Measurements from ENCODE around the gene NMD3. TPM values are rescaled to one million over a fixed set of nuclear protein-coding genes. Genes with fewer than 3 reads are reported as not detected.

The NMD3 gene
- total and polyA plus RNA-seq, 2 of the 4 experiments (the other 2 are of a cell fraction): 33.8 to 95.0 TPM

DNA sequence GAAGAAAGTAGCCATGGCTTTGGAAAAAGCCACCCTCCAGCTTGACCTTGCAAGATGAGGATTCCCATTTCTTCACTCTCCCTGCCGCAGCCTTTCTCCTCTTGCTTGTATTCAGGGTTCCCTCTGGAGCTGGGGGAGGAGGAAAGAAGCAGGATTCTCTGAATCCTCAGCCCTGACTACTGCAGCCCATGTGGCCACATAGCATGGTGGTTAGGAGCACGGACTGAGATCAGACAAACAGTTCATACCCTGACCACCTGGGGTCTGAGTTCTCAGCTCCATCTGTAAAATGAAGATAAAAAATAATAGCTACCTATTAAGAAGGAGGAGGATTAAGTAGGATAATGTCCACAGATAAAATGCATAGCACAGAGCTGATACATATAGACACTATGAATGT is 72.3 kb downstream of the NMD3 start:
- H3K79me1 ChIP-seq (ENCODE audit: low read depth in 1 of 2, low read length in 2 of 2): no peaks in the 10 kb centered on the region
- ChIA-PET CTCF (interaction anchor here (1.7 kb wide), 1 partner anchor 12 kb away, joined by 5 read pairs; no protein-coding TSS in a partner anchor), POLR2A (ENCODE audit: unreplicated experiment) (no interaction called here)
- TF ChIP-seq, protein P1, sequence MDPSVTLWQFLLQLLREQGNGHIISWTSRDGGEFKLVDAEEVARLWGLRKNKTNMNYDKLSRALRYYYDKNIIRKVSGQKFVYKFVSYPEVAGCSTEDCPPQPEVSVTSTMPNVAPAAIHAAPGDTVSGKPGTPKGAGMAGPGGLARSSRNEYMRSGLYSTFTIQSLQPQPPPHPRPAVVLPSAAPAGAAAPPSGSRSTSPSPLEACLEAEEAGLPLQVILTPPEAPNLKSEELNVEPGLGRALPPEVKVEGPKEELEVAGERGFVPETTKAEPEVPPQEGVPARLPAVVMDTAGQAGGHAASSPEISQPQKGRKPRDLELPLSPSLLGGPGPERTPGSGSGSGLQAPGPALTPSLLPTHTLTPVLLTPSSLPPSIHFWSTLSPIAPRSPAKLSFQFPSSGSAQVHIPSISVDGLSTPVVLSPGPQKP (IDR thresholded peaks at IDR 0.05; ENCODE audit: borderline replicate concordance, low read depth, low read length): no peak
- no peak for TF ChIP-seq MAZ (IDR thresholded peaks at IDR 0.05; ENCODE audit: borderline replicate concordance, low read depth, low read length)
- TF ChIP-seq BHLHE40 (IDR thresholded peaks at IDR 0.05; ENCODE audit: low read depth, low read length): no peak
- TF ChIP-seq MAFK (IDR thresholded peaks at IDR 0.05; ENCODE audit: low read depth, low read length): no peak
- TF ChIP-seq FOS (IDR thresholded peaks at IDR 0.05; ENCODE audit: low read depth, low read length): no peak
- TF ChIP-seq NFE2L2 (IDR thresholded peaks at IDR 0.05; ENCODE audit: low read depth, low read length): no peak
- no peak for TF ChIP-seq SMC3 (IDR thresholded peaks at IDR 0.05; ENCODE audit: low read depth, low read length)
- TF ChIP-seq MXI1 (IDR thresholded peaks at IDR 0.05; ENCODE audit: borderline replicate concordance, low read depth, low read length): no peak
- no peak for TF ChIP-seq USF2 (IDR thresholded peaks at IDR 0.05; ENCODE audit: low read depth, low read length)
- no peak for TF ChIP-seq RCOR1 (IDR thresholded peaks at IDR 0.05; ENCODE audit: insufficient replicate concordance, low read length)
- no peak for TF ChIP-seq CEBPB (IDR thresholded peaks at IDR 0.05; ENCODE audit: low read depth, low read length)
- TF ChIP-seq CHD1 (IDR thresholded peaks at IDR 0.05; ENCODE audit: low read depth, low read length): no peak
- no peak for TF ChIP-seq RAD21 (IDR thresholded peaks at IDR 0.05; ENCODE audit: low read length)
- no peak for TF ChIP-seq RFX5 (IDR thresholded peaks at IDR 0.05; ENCODE audit: low read depth, low read length)
- TF ChIP-seq POLR2A (IDR thresholded peaks at IDR 0.05; ENCODE audit: low read depth, low read length): no peak
- TF ChIP-seq, protein P2, sequence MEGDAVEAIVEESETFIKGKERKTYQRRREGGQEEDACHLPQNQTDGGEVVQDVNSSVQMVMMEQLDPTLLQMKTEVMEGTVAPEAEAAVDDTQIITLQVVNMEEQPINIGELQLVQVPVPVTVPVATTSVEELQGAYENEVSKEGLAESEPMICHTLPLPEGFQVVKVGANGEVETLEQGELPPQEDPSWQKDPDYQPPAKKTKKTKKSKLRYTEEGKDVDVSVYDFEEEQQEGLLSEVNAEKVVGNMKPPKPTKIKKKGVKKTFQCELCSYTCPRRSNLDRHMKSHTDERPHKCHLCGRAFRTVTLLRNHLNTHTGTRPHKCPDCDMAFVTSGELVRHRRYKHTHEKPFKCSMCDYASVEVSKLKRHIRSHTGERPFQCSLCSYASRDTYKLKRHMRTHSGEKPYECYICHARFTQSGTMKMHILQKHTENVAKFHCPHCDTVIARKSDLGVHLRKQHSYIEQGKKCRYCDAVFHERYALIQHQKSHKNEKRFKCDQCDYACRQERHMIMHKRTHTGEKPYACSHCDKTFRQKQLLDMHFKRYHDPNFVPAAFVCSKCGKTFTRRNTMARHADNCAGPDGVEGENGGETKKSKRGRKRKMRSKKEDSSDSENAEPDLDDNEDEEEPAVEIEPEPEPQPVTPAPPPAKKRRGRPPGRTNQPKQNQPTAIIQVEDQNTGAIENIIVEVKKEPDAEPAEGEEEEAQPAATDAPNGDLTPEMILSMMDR (conservative IDR thresholded peaks at IDR 0.05; ENCODE audit: low read depth, low read length): no peak
- H2AK5ac ChIP-seq (ENCODE audit: low read depth, low read length): no peak overlapping the region
- no peak for ATAC-seq (ENCODE audit: low read depth)
- no peak overlapping the region for H2BK5ac ChIP-seq (ENCODE audit: low read depth, low read length, poor library complexity, severe bottlenecking)
- in situ Hi-C loops (cut with MboI; ENCODE audit: low sequenced_read_pairs) (no loop called here), intact Hi-C loops (cut with micrococcal nuclease) (no loop called here), dilution Hi-C loops (cut with HindIII; ENCODE audit: low sequenced_read_pairs, unreplicated experiment) (no loop called here)
- H3K14ac ChIP-seq (replicated peaks; ENCODE audit: low read depth, low read length): no peak overlapping the region
- H3K4me2 ChIP-seq (ENCODE audit: low read depth, low read length): no peak overlapping the region
- H3K18ac ChIP-seq (ENCODE audit: low read depth, low read length): no peak overlapping the region
- BruUV-seq (replicated peaks): no TSS peak
- no peak overlapping the region for H2BK20ac ChIP-seq (ENCODE audit: low read depth, low read length)
- H3K27me3 ChIP-seq (ENCODE audit: control insufficient read depth, insufficient read depth, low read length): no peaks in the 10 kb centered on the region
- no peak overlapping the region for H4K8ac ChIP-seq (ENCODE audit: low read depth in 2 of 2, low read length in 2 of 2)
- H4K91ac ChIP-seq (ENCODE audit: insufficient read depth, low read depth, low read length): no peak overlapping the region
- no peaks in the 10 kb centered on the region for H3K4me1 ChIP-seq (ENCODE audit: control insufficient read depth, insufficient read depth, low read length)
- no peak overlapping the region for H2BK120ac ChIP-seq (ENCODE audit: low read depth, low read length)
- H4K5ac ChIP-seq (ENCODE audit: low read depth, low read length): no peak overlapping the region
- no peak overlapping the region for H3K4me3 ChIP-seq (ENCODE audit: insufficient read depth, low read depth, low read length)
- no CpG with 5 or more reads among the region's 2 CpGs for WGBS, 2 experiments (ENCODE audit: extremely low coverage in 2 of 2, insufficient read length in 1 of 2)
- DNase-seq: no peak
- no peaks in the 10 kb centered on the region for H3K36me3 ChIP-seq (ENCODE audit: control insufficient read depth, insufficient read depth, low read length)
- no peaks in the 10 kb centered on the region for H4K20me1 ChIP-seq (ENCODE audit: insufficient read depth, low read length)
- no peak overlapping the region for H3K23ac ChIP-seq (ENCODE audit: low read depth, low read length)
- no peak overlapping the region for H3K27ac ChIP-seq (ENCODE audit: insufficient read depth, low read length)
- H2AK9ac ChIP-seq (replicated peaks; ENCODE audit: low read depth, low read length, poor library complexity): no peak overlapping the region
- no peaks in the 10 kb centered on the region for H3K9me3 ChIP-seq (ENCODE audit: control insufficient read depth, insufficient read depth, low read length)
- H3K56ac ChIP-seq (ENCODE audit: extremely low read depth, insufficient read depth, low read length): no peak overlapping the region
- H2BK15ac ChIP-seq (ENCODE audit: low read depth, low read length): no peak overlapping the region
- no peak overlapping the region for H3K9ac ChIP-seq (ENCODE audit: low read depth, low read length)
- H3K9me1 ChIP-seq (ENCODE audit: insufficient read depth, low read length): 0 out of 2 replicates have a peak, but pooled peaks cover 2% of the 10 kb centered on the region
- H2AFZ ChIP-seq (replicated peaks; ENCODE audit: low read length, poor library complexity): no peak overlapping the region
- no peak overlapping the region for H3K4ac ChIP-seq (ENCODE audit: low read depth, low read length)
